ENCODE results near the gene ID2. TPM values are rescaled to one million over a fixed set of nuclear protein-coding genes. Genes with fewer than 3 reads are reported as not detected.
A peak's percentile ranks its signal among the peaks of the same experiment; 100 is the strongest.

The ID2 gene
- total RNA-seq, 1 experiment from 2014 or later = 90.9 TPM

DNA sequence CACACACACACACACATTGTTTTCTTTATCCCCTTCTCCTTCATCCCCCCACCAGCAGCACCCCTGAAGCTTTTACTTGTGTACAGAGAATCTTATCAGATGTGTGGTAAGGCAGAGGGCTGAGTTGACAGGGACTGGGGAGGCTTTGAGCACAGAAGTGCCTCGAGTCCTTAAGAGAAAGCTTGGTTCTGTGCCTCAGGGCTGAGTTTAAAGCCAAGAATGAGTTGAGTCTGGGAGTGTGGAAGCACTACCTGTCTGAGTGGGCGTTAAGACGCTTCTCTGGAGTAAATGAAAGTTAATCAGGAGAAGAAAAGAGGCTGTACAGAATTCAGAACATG is 2.7 kb downstream of the ID2 start:
- POLR2A ChIA-PET = interaction anchor here (0.6 to 1.2 kb wide), 3 partner anchors 48 to 1045 kb away, joined by 3 to 4 read pairs (median 3); no protein-coding TSS in a partner anchor
- intact Hi-C loops (cut with micrococcal nuclease; ENCODE audit: unreplicated experiment) = loop anchor here (2.0 to 10.0 kb wide), 5 partner anchors 228 to 1000 kb away; no protein-coding TSS in a partner anchor
- H3K27ac Mint-ChIP-seq (ENCODE audit: unreplicated experiment) = peak overlapping the region; percentile 75
- H3K4me1 Mint-ChIP-seq (ENCODE audit: low read depth, unreplicated experiment) = peaks cover 5% of the 10 kb centered on the region
- peaks cover 48% of the 10 kb centered on the region for H3K36me3 Mint-ChIP-seq (ENCODE audit: insufficient read depth, unreplicated experiment)
- Histone ChIP-seq H3K36me3 (ENCODE audit: control insufficient read depth, insufficient read depth, low read length) (no peaks in the 10 kb centered on the region; the same call in 1 of the 2 replicates), H3K4me3 (ENCODE audit: low read depth, low read length) (peak overlapping the region; percentile 69), H3K4me1 (peaks cover 7% of the 10 kb centered on the region), H3K27me3 (replicated peaks; ENCODE audit: control insufficient read depth, insufficient read depth, low read length) (no peaks in the 10 kb centered on the region), H3K9me3 (no peaks in the 10 kb centered on the region)
- CTCF ChIA-PET = interaction anchor here (0.6 to 1.6 kb wide), 7 partner anchors 43 to 1257 kb away, joined by 3 to 11 read pairs (median 3); no protein-coding TSS in a partner anchor
- H3K4me3 Mint-ChIP-seq (ENCODE audit: unreplicated experiment) = peak overlapping the region; percentile 83
- BruUV-seq (replicated peaks) = no TSS peak
- H3K27me3 Mint-ChIP-seq (ENCODE audit: insufficient read depth, unreplicated experiment) = no peaks in the 10 kb centered on the region
- TF ChIP-seq, protein P1, sequence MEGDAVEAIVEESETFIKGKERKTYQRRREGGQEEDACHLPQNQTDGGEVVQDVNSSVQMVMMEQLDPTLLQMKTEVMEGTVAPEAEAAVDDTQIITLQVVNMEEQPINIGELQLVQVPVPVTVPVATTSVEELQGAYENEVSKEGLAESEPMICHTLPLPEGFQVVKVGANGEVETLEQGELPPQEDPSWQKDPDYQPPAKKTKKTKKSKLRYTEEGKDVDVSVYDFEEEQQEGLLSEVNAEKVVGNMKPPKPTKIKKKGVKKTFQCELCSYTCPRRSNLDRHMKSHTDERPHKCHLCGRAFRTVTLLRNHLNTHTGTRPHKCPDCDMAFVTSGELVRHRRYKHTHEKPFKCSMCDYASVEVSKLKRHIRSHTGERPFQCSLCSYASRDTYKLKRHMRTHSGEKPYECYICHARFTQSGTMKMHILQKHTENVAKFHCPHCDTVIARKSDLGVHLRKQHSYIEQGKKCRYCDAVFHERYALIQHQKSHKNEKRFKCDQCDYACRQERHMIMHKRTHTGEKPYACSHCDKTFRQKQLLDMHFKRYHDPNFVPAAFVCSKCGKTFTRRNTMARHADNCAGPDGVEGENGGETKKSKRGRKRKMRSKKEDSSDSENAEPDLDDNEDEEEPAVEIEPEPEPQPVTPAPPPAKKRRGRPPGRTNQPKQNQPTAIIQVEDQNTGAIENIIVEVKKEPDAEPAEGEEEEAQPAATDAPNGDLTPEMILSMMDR (IDR thresholded peaks at IDR 0.05; ENCODE audit: insufficient read depth in 1 of 2, low read depth in 1 of 2, low read length in 1 of 2, severe bottlenecking in 1 of 2, unreplicated experiment in 1 of 2) = no peak
- H3K9me3 Mint-ChIP-seq (ENCODE audit: unreplicated experiment) = peaks cover 12% of the 10 kb centered on the region
- peak in 1 of 2 experiments; percentile 60 for DNase-seq

DNA sequence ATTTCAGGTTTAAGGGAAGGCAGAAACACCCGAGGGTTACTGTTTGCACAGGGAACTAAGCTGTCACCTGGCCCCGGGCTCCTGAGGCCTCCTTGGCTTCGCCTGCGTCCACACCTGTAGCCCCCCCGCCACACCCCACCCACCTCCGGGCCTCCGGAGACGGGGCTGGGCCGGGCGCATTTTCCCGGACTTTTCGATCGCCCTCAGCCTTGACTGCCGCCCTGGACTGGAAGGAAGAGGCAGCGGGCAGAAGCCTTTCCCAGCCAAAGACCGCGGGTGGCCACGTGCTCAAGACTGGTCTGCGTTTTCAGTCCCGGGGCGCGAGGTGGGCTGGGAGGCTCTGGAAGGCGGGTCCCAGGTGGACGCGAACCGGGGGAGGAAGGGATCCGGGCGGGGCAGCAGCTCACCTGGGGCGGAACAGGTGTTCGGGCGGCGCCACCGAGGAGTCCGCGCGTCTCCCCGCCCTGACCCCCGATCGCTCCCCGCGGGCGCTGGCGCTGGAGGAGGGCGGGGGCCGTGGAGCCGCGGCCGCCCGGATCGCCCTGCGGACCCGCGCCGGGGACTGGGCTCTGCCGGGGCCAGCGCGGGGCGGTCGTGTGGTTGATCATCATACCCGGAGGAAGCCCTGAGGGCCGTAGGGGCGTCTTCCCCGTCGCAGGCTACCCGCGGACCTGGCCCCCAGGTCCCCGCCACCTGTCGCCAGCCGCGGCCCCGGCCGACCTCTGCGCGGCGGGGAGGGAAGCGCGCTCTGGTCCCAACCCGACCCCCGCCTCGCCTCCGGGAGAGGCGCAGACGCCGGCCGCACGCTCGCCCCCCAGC is 3.2 kb downstream of the ID2 start:
- intact Hi-C loops (cut with micrococcal nuclease; ENCODE audit: unreplicated experiment) = loop anchor here (1.0 to 10.0 kb wide), 8 partner anchors 58 to 1000 kb away; no protein-coding TSS in a partner anchor
- Histone ChIP-seq H3K36me3 (ENCODE audit: control insufficient read depth, insufficient read depth, low read length) (no peaks in the 10 kb centered on the region; the same call in 1 of the 2 replicates), H3K4me3 (ENCODE audit: low read depth, low read length) (peak overlapping the region; percentile 69), H3K4me1 (peaks cover under 1% of the 10 kb centered on the region; the same call in 1 of the 2 replicates), H3K9me3 (no peaks in the 10 kb centered on the region), H3K27me3 (replicated peaks; ENCODE audit: control insufficient read depth, insufficient read depth, low read length) (no peaks in the 10 kb centered on the region)
- H3K4me1 Mint-ChIP-seq (ENCODE audit: low read depth, unreplicated experiment) = no peaks in the 10 kb centered on the region
- peak overlapping the region; percentile 75 for H3K27ac Mint-ChIP-seq (ENCODE audit: unreplicated experiment)
- H3K4me3 Mint-ChIP-seq (ENCODE audit: unreplicated experiment) = peak overlapping the region; percentile 83
- ChIA-PET POLR2A (interaction anchor here (0.8 to 1.2 kb wide), 3 partner anchors 49 to 159 kb away, joined by 3 to 15 read pairs (median 4); no protein-coding TSS in a partner anchor), CTCF (interaction anchor here (1.2 to 1.6 kb wide), 3 partner anchors 58 to 159 kb away, joined by 4 to 11 read pairs (median 8); no protein-coding TSS in a partner anchor)
- peaks cover 43% of the 10 kb centered on the region for H3K36me3 Mint-ChIP-seq (ENCODE audit: insufficient read depth, unreplicated experiment)
- TF ChIP-seq, protein P1 (IDR thresholded peaks at IDR 0.05; ENCODE audit: insufficient read depth in 1 of 2, low read depth in 1 of 2, low read length in 1 of 2, severe bottlenecking in 1 of 2, unreplicated experiment in 1 of 2) = no peak
- BruUV-seq (replicated peaks) = no TSS peak
- H3K27me3 Mint-ChIP-seq (ENCODE audit: insufficient read depth, unreplicated experiment) = no peaks in the 10 kb centered on the region
- H3K9me3 Mint-ChIP-seq (ENCODE audit: unreplicated experiment) = peaks cover 12% of the 10 kb centered on the region
- DNase-seq = peak; percentile 85 to 91

DNA sequence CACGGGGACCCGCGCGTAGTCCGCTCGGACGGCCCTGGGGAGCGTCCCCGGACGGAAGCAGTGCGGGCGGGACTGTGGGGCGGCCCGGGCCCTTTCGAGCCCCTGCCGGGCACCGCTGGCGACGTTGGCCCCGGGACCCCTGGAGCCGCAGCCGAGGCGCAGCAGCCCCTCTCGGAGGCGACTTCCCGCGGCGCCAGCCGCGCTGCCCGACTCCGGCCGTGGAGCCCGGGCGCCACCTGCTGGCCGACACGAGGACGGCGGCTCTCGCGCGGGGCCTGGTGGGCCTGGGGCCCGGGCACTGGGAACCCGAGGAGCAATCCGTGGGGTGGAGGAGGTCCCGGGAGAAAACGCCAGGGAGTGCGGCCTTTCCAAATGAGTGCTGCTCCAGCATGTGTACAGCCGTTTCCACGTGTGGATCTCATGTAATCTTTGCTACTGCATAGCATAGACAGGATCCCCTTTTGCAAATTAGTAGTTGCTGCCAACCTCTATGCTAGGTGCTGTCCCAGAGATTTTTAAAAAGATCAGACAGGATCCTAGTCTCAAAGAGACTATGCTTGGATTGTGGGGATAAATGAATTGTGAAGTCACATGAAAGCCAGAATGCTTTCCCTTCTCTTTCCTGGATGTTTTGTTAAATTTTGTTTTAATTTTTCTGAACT is 4.0 kb downstream of the ID2 start:
- Mint-ChIP-seq H3K4me3 (ENCODE audit: unreplicated experiment) (peak overlapping the region; percentile 47), H3K27me3 (ENCODE audit: insufficient read depth, unreplicated experiment) (no peaks in the 10 kb centered on the region), H3K36me3 (ENCODE audit: insufficient read depth, unreplicated experiment) (peaks cover 39% of the 10 kb centered on the region), H3K27ac (ENCODE audit: unreplicated experiment) (no peak overlapping the region), H3K9me3 (ENCODE audit: unreplicated experiment) (peaks cover 12% of the 10 kb centered on the region), H3K4me1 (ENCODE audit: low read depth, unreplicated experiment) (no peaks in the 10 kb centered on the region)
- no TSS peak for BruUV-seq (replicated peaks)
- no peaks in the 10 kb centered on the region for H3K9me3 ChIP-seq
- H3K36me3 ChIP-seq (ENCODE audit: control insufficient read depth, insufficient read depth, low read length) = no peaks in the 10 kb centered on the region; the same call in 1 of the 2 replicates
- no peaks in the 10 kb centered on the region for H3K27me3 ChIP-seq (replicated peaks; ENCODE audit: control insufficient read depth, insufficient read depth, low read length)
- H3K4me1 ChIP-seq = no peaks in the 10 kb centered on the region; the same call in 1 of the 2 replicates
- H3K4me3 ChIP-seq (ENCODE audit: low read depth, low read length) = peak overlapping the region; percentile 69
- peak; percentile 68 to 92 for DNase-seq
- TF ChIP-seq, protein P1 (IDR thresholded peaks at IDR 0.05; ENCODE audit: insufficient read depth in 1 of 2, low read depth in 1 of 2, low read length in 1 of 2, severe bottlenecking in 1 of 2, unreplicated experiment in 1 of 2) = peak; percentile 69 to 99
- intact Hi-C loops (cut with micrococcal nuclease; ENCODE audit: unreplicated experiment) = loop anchor here (1.0 to 10.0 kb wide), 7 partner anchors 59 to 1001 kb away; no protein-coding TSS in a partner anchor
- ChIA-PET CTCF (interaction anchor here (1.6 kb wide), 1 partner anchor 58 kb away, joined by 8 read pairs; no protein-coding TSS in a partner anchor), POLR2A (interaction anchor here (0.8 kb wide), 1 partner anchor 160 kb away, joined by 15 read pairs; no protein-coding TSS in a partner anchor)

Measured in Caco-2 (cell line).